Stimulated activated CD4-positive, alpha-beta T cell treated with anti-CD3 and anti-CD28 coated beads, Interleukin-2, amount 100 ng/mL, for 4 hours (primary cell): ENCODE data around the gene C22orf15.

Experiments used
- DNase-seq: peaks from one replicate; pipeline ENCODE4 v3.0.0-alpha.2; 2020; ENCODE audit warnings: low read depth

The C22orf15 gene

DNA sequence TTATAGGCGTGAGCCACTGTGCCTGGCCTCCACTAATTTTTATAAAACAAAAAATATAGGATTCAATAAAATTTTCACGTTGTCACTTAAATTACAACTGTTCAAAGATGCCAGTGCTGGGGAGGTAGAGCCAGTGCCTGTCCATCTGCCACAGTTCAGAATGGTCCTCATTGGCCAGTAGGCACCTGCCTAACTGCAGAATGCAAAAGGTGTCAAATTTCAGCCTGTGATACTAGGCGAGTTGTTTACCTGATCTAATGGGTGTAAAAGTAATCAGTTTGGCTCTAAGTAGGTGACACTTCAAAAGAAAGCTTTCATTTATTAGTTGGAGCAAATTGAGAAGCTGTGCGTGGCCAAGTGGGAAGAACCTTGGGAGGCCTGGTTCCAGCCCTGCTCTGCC, 26.3 kb downstream of the C22orf15 start:
- DNase-seq: no peak

DNA sequence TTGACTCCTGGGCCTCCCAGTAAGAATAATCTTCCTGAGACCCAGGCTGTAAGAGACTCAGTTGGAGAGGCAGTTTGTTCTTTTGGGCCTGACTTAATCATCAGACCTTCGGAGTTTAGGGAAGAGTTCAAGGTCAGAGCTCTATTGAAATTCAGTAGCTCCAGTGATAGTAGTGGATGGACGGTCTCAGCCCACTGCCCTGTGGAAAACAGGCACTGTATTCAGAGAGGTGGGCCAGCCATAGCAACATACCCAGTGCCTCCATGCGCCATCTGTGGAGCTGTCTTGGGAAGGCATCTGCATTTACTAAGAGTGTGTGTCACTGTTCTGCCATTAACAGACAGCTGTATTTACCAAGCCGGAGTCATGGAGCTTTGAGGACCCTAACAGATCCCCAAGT, 26.8 kb downstream of the C22orf15 start:
- DNase-seq: no peak

DNA sequence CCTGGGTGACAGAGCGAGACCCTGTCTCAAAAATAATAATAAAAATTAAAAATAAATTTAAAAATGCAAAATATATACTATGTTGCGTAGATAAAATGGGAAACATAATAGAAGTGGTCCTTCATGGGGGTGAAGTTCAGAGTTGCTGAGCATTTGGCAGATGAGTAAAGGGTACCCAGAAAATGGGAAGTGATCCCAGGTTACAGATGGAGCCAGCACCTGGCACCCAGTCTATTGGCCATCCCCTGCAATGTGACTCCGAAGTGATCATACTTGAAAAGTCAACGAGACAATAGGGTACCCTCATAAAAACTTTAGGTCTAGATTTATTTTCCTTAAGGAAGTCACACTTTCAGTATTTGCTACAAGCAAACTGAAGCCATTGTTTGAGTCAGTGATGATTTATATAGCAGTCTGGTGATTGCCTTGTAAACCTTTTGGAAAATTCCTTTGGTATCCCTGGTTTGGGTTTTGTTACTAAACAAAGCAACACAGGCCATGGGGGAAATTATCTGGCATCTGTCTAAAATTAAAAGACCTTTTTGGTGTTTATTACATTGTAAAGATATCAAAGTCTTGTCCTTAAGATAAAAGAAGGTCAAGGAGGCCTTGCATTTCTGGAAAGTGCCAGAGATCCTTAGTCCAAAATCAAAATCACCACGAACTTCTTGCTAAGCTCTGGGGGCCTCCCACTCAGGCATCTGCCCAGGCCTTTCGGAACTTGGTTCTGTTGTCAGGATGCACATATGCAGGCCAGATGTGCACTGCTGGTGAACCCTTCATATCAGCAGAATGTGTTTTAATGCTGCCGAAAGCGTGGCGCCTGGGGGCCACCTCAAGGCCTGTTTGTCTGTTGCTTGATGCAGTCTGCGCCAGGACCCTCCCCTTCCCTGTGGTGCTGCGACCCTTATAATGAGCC, 28.3 kb downstream of the C22orf15 start:
- DNase-seq: no peak

DNA sequence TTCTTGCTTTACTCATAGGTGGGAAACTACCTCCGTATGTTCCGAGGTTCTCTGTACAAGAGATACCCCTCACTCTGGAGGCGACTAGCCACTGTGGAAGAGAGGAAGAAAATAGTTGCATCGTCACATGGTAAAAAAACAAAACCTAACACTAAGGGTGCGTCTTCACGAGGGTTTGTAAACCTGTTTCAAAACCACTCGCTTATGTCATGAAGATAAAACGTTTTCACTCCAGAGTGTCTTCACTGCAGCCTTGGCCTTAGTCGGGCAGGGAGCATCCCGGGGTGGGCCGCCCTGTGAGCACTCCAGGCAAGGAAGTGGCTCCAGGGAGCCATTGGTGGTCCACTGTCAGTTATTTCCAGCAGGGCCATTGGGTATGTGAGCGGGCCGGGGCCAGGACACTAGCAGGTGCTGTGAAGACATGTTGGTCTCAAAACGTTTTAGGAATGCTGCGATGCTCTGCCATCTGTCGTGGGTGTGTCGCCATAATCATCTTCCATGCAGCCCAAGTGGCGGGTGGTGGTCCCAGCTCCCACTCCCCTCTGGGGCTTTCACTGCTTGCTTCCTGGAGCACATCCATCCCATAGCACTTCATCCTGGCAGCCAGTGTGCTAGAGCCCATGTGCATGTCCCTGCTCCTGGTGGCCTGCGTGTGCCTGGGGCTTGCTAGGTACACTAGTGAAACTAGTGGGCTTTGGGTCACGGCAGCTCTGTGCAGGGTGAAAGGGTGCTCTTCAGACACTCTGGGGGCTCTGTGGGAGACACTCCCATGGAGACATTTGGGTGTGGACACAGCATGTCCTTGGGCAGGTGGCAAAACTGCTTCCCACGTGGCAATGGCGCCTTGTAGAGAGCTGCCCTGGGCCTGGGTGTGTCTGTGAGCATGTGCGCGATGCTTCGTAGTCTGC, 29.2 kb downstream of the C22orf15 start:
- DNase-seq: no peak

DNA sequence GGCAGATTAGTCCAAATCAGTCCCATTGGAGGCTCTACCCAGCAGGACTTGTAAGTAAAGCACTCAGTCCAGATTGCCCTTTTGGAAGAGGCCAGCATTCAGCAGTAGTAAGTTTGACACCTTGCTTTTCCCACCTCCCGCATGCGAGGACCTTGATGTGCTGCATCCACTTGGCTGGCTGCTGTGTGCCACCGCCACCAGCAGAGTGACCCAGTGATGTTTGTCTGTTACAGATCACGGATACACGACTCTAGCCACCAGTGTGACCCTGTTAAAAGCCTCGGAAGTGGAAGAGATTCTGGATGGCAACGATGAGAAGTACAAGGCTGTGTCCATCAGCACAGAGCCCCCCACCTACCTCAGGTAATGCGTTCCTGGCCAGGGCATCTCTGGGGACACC, 30.5 kb downstream of the C22orf15 start:
- no peak for DNase-seq

DNA sequence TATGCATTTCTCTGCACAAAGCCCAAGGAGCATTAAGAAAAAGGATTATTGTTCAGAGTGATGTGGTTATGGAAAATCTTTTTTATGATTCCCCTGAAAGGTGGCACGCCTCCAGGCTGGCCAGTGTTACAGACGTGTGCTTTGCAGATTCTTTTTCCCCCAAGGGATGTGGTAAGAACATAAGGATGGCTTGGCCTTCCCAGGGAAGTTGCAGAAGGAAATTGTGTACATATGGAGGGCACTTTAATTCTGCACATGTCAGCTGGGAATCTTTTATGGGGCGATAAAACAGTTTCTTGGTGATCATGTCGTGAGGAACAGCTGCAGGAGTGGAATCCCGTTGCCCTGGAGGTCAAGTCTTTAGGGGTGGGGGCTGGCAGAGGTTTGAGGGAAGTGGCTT, 33.7 kb downstream of the C22orf15 start:
- no peak for DNase-seq

DNA sequence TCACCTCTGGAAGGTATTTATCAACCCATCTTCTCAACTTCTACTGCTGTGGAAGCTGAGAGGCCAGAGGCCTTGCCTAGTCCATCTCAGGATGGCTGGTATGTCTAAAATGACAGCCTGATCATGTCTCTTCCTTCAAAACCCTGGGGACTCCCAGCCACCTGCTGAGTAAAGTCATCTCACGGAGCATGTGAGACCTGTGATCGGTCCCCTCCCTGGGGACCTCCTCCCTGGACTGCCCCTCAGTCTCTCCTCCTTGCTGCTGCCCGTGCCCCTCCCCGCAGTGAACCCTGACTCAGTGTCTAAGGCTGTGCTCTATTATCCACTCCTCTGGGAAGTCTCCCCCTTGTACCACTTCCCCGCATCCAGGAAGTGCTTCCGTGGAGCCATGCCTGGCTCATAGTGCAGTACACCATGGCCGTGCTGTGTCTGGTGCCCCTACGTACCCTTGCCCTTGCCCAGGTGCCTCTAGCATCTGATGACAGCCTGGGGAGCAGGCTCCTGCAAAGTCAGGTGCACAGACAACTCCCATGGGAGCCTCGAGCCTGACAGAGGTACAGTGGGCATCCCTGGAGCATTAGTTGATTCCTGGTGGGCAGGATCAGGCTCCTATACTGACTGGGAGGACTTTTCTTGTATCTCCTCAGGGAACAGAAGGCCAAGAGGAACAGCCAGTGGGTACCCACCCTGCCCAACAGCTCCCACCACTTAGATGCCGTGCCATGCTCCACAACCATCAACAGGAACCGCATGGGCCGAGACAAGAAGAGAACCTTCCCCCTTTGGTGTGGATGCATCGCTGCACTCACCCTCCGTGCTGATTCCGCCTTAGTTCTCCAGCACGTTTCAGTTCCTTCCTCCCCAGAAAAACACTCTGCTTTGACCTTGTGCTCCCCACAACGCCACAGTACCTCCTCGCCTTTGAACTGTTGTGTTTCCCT, 37.8 kb downstream of the C22orf15 start:
- no peak for DNase-seq

DNA sequence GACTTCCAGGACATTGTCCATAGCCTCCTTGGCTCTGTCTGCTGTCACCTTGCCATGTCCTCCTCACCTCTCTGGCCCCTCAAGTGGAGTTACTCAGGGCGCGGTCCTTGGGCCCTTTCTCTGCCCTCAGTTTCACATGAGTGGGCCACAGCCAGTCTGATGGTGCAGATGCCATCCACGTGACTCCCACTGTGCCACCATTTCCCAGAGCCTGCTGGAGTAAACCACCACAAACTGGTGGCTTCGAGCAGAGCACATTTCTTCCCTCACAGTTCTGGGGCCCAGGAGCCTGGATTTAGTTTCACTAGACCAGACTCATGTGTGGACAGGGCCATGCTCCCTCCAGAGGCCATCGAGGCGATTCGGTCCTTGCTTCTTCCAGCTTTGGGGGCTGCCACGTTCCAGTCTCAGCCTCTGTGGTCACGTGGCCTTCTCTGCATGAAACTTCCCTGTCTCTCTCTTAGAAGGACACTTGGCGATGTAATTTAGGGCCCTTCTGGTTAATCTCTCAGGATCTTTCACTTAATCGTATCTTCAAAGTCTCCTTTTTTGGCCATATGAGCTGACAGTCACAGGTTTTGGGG, 38.5 kb downstream of the C22orf15 start:
- DNase-seq: no peak

DNA sequence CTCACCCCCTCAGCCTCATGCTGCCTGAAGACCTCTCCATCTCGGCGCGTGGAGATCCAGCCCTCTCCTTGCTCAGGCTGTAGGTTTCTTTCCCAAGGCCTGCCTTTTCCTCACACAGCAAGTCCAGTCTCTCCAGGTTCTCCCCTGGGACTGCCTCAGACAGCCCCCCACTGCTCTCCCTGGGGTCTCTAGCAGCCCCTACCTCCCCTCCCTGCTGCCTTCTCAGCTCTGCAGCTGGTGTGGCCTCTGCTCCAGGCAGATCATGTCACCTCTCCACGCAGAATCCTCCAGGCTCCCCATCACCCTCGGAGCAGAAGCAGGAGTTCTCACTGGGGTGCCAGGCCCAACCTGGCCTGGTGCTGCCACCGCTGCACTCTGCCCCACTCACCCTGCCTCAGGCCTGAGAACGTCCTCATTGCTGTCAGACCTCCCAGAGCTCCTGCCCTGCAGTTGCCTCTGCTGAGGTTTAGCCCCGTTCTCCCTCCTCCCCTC, 39.1 kb downstream of the C22orf15 start:
- no peak for DNase-seq

DNA sequence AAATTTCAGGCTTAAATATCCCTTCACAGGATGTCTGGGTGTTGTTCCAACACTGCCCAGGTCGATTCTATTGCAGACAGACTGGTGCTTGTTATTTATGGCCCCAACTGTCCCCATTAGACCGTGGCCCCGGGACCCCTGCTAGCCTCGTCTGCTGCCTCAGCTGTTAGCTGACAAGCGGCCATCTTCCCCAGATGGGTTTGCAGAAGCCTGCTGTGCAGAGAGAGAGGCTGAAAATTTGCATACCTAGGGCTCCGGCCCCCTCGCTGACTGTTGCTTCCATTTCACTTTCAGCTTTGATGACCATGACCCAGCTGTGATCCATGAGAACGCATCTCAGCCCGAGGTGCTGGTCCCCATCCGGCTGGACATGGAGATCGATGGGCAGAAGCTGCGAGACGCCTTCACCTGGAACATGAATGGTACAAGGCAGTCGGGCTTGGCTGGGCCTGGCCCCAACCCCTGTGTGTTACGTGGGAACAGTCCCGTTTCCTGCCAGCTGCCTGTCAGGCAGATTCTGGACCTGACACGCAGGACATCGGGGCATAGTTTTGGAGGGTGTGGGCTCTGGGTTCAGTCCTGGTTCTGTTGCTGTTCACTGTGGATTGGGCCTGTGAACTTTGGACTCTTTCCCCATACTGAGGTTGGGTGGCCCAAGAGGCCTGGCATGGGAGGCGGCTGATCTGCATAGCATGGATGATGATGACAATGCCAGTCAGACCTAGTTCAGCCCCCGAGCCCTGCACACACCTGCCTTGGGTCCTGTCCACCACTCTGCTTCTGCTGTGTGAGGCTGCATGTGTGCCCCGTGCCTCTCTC, 40.4 kb downstream of the C22orf15 start:
- DNase-seq: no peak

DNA sequence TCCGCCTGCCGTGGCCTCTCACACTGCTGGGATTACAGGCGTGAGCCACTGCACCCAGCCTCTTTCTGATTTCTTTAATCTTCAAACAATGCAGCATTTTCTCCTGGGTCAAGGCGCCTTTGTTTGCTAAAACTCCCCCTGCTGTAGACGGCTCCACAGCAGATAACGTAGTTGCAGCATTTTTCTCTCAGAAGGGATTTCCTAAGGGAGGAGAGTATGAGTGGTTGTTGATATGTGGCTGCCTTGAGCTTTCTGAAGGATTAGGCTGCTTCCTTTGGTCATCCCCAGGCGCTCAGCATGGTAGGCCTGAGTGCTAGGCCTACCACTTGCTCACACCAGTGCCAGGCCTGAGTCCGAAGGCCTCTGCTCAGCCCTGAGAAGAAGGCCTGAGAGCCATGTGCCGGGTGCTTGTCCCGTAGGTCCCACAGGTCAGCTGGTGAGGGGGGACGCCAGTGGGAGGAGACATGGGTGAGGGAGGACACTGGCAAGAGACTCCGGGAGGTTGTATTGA, 42.0 kb downstream of the C22orf15 start:
- no peak for DNase-seq

DNA sequence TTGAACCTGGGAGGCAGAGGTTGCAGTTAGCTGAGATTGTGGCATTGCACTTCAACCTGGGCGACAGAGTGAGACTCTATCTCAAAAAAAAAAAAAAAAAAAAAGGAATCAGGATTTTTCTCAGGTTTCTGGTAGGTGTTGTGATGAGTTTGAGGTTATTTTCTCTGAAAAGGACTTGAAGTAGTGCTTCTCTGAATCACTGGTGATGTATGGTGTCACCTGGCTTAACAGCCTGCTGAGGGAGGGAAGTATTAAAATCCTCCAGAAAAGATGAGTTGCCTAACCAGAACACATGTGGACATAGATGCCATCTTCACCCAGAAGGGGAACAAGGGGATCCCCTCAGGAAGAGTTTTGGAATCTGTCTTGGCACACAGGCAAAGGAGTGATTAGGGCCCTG, 44.0 kb downstream of the C22orf15 start:
- no peak for DNase-seq

DNA sequence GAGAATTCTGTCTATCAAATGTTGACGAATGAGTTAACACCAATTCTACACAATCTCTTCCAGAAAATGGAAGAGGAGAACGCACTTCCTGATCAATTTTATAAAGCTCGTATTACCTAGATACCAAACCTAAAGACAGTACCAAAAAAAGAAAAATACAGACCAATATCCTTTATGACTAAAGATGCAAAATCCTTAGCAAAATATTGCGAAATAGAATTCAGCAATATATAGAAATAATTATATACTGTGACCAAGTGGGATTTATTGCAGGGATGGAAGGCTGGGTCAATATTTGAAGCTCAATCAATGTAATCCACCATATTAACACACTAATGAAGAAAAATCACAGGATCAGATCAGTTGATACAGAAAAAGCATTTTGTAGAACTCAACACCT, 49.6 kb downstream of the C22orf15 start:
- no peak for DNase-seq
